Fibroblast of lung (primary cell): ENCODE measurements around the gene PDE3B. TPM values are rescaled to one million over a fixed set of nuclear protein-coding genes. Genes with fewer than 3 reads are reported as not detected.

Source experiments
- DNase-seq, 2 donors: peaks; one replicate each; pipeline versions ENCODE4 v3.0.0 to v3.0.0-alpha.2; 2010; ENCODE audit warnings: low read depth in 2 of 2
- H2AFZ ChIP-seq: 2 replicates; pipeline ENCODE4 v1.5.1; 2012; ENCODE audit warnings: low read length, control low read depth, inconsistent platforms
- H3K27ac ChIP-seq: 2 replicates; pipeline ENCODE4 v1.5.1; 2011; ENCODE audit warnings: low read length, control low read depth; ENCODE audit not compliant: insufficient read depth
- H3K27me3 ChIP-seq: 2 replicates; pipeline ENCODE4 v1.5.1; 2011; ENCODE audit warnings: mild to moderate bottlenecking, low read length; ENCODE audit not compliant: control insufficient read depth, insufficient read depth
- H3K36me3 ChIP-seq: 2 replicates; pipeline ENCODE4 v1.5.1; 2011; ENCODE audit warnings: low read length; ENCODE audit not compliant: control insufficient read depth, insufficient read depth
- H3K4me1 ChIP-seq: 2 replicates; pipeline ENCODE4 v1.5.1; 2011; ENCODE audit warnings: low read length; ENCODE audit not compliant: control insufficient read depth, insufficient read depth; ENCODE audit errors: extremely low read depth
- H3K4me2 ChIP-seq: 2 replicates; pipeline ENCODE4 v1.5.1; 2011; ENCODE audit warnings: low read length, control low read depth; ENCODE audit not compliant: insufficient read depth; ENCODE audit errors: extremely low read depth
- H3K4me3 ChIP-seq, 4 experiments: fragments of 200-600 bp in 1 of 4; sonication (generic) in 1 of 4; replicated peaks in 1 of 4; 2 replicates each; pipeline ENCODE4 v1.5.1; 2011 to 2016; ENCODE audit warnings: low read length in 4 of 4, low read depth in 3 of 4, mild to moderate bottlenecking in 3 of 4, control low read depth in 2 of 4, inconsistent platforms in 1 of 4, mixed read lengths in 1 of 4; ENCODE audit not compliant: insufficient read depth in 1 of 4; ENCODE audit errors: control extremely low read depth in 1 of 4
- H3K79me2 ChIP-seq: 2 replicates; pipeline ENCODE4 v1.5.1; 2012; ENCODE audit warnings: mild to moderate bottlenecking, low read length, inconsistent platforms; ENCODE audit not compliant: control insufficient read depth, insufficient read depth
- H3K9ac ChIP-seq: 2 replicates; pipeline ENCODE4 v1.5.1; 2011; ENCODE audit warnings: mild to moderate bottlenecking, low read length, control low read depth; ENCODE audit not compliant: insufficient read depth
- H3K9me3 ChIP-seq: 2 replicates; pipeline ENCODE4 v1.5.1; 2012; ENCODE audit warnings: low read depth, low read length; ENCODE audit not compliant: control insufficient read depth, insufficient read depth
- H4K20me1 ChIP-seq: 2 replicates; pipeline ENCODE4 v1.5.1; 2011; ENCODE audit warnings: low read length; ENCODE audit not compliant: control insufficient read depth, insufficient read depth; ENCODE audit errors: extremely low read depth
- CTCF ChIP-seq, 2 donors: IDR thresholded peaks in 1 of 2; conservative IDR thresholded peaks in 1 of 2; 1 replicate in 1 of 2; 2 replicates in 1 of 2; pipeline ENCODE4 v1.5.1; 2011 to 2012; ENCODE audit warnings: low read length in 2 of 2, control low read depth in 1 of 2, inconsistent platforms in 1 of 2, low read depth in 1 of 2, mild to moderate bottlenecking in 1 of 2
- EZH2 ChIP-seq: IDR thresholded peaks from 2 replicates; pipeline ENCODE4 v1.5.1; 2012; ENCODE audit warnings: low read length, control low read depth, mild to moderate bottlenecking; ENCODE audit errors: missing control alignments
- polyA plus RNA-seq, 2 donors: library from polyadenylated mRNA; depleted of rRNA in 1 of 2; stranded (reverse) in 1 of 2; unstranded in 1 of 2; fragments of >200 nt; gene quantifications; 2 replicates each; pipeline ENCODE4 v1.2.1, GENCODE V29; 2011 to 2012; ENCODE audit warnings: missing spikeins in 1 of 2
- total RNA-seq: library from RNA; depleted of rRNA; stranded (reverse); fragments of >200 nt; gene quantifications from 2 replicates; pipeline ENCODE4 v1.2.1, GENCODE V29; 2014

PDE3B gene
- total and polyA plus RNA-seq, 2 donors (not counting 1 experiment from before 2014, with no cell fraction given) = 0.43 to 11.2 TPM

GRCh38 chr11:14637868-14638409 lies 5.7 kb upstream of the PDE3B start:
- no peaks in the 10 kb centered on the region for H3K4me1 ChIP-seq
- no peaks in the 10 kb centered on the region for H3K79me2 ChIP-seq
- H3K36me3 ChIP-seq = no peaks in the 10 kb centered on the region
- TF ChIP-seq CTCF (conservative IDR thresholded peaks at IDR 0.05 in 1 of 2, IDR thresholded peaks at IDR 0.05 in 1 of 2; ENCODE audit: low read depth in 1 of 2, low read length in 2 of 2) (no peak), EZH2 (no peak)
- H3K4me2 ChIP-seq = no peak overlapping the region
- H3K9me3 ChIP-seq = no peaks in the 10 kb centered on the region
- H3K9ac ChIP-seq = no peak overlapping the region
- H3K27ac ChIP-seq = no peak overlapping the region
- H3K4me3 ChIP-seq = no peak overlapping the region
- H4K20me1 ChIP-seq = no peaks in the 10 kb centered on the region
- DNase-seq = no peak
- no peaks in the 10 kb centered on the region for H3K27me3 ChIP-seq
- H2AFZ ChIP-seq = no peak overlapping the region

GRCh38 chr11:14638561-14638960 lies 5.0 kb upstream of the PDE3B start:
- peak; percentile 10 to 39 for DNase-seq
- TF ChIP-seq EZH2 = no peak
- no peak for TF ChIP-seq CTCF (conservative IDR thresholded peaks at IDR 0.05 in 1 of 2, IDR thresholded peaks at IDR 0.05 in 1 of 2; ENCODE audit: low read depth in 1 of 2, low read length in 2 of 2)
- Histone ChIP-seq H3K79me2 (no peaks in the 10 kb centered on the region), H4K20me1 (no peaks in the 10 kb centered on the region), H3K36me3 (no peaks in the 10 kb centered on the region), H3K27ac (no peak overlapping the region), H3K9me3 (no peaks in the 10 kb centered on the region), H3K4me1 (no peaks in the 10 kb centered on the region), H3K9ac (no peak overlapping the region), H3K27me3 (no peaks in the 10 kb centered on the region), H2AFZ (no peak overlapping the region), H3K4me2 (no peak overlapping the region), H3K4me3 (no peak overlapping the region)

GRCh38 chr11:14641801-14642200 lies 1.8 kb upstream of the PDE3B start:
- Histone ChIP-seq H3K9me3 (no peaks in the 10 kb centered on the region), H3K4me2 (no peak overlapping the region), H4K20me1 (no peaks in the 10 kb centered on the region), H3K4me3 (no peak overlapping the region), H3K27ac (no peak overlapping the region), H3K79me2 (no peaks in the 10 kb centered on the region), H3K9ac (no peak overlapping the region), H3K27me3 (no peaks in the 10 kb centered on the region), H3K4me1 (no peaks in the 10 kb centered on the region), H2AFZ (no peak overlapping the region), H3K36me3 (no peaks in the 10 kb centered on the region)
- DNase-seq = no peak
- TF ChIP-seq CTCF (conservative IDR thresholded peaks at IDR 0.05 in 1 of 2, IDR thresholded peaks at IDR 0.05 in 1 of 2; ENCODE audit: low read depth in 1 of 2, low read length in 2 of 2) (no peak), EZH2 (no peak)
